ENCODE measurements around the gene CACNA1C.

DNA sequence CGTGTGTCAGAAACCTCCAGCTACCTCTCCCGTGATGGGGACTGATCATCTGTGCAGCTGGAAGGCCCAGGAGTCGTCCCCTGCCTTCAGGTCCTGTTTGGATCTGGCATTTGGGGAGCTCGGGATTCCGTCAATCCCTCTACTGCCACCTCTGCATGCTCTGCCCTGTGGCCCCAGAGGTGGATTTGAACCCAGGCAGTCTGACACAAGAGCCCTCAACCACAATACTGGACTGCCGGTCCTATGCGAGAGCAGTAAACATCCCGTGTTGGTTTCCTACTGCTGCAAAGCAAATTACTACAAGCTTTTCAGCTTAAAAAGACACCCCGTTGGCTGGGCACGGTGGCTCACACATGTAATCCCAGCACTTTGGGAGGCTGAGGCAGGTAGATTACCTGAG lies 620.1 kb downstream of the CACNA1C start:
- TF ChIP-seq CTCF (IDR thresholded peaks at IDR 0.05), result no peak
- no peak for TF ChIP-seq POLR2A (IDR thresholded peaks at IDR 0.05)
